Central memory CD4-positive, alpha-beta T cell (primary cell): ENCODE data around the gene GLUD2.
"Not testable (repeated sequence)": the region's sequence is repeated elsewhere in the genome, so short reads cannot be mapped to it uniquely, and the experiment has no call there.

Experiments used
- DNase-seq: peaks from one replicate; pipeline ENCODE4 v3.0.0; 2022
- total RNA-seq, 3 experiments: gene quantifications; one replicate each; lab custom pipeline; 2026; lab: John Stamatoyannopoulos, UW

The GLUD2 gene
- total RNA-seq, result 0.58 to 4.5 (median 1.7) reads per million in 3 experiments

- not testable (repeated sequence) for DNase-seq
Measured at GRCh38 chrX:121047441-121048419, at the start of gene GLUD2. GLUD2 (plus strand) TSS chrX:121047610; CDS start chrX:121047685, 75 bp downstream.

GRCh38 chrX:120999413-120999812 lies 48.0 kb upstream of the GLUD2 start:
- no peak for DNase-seq

DNA sequence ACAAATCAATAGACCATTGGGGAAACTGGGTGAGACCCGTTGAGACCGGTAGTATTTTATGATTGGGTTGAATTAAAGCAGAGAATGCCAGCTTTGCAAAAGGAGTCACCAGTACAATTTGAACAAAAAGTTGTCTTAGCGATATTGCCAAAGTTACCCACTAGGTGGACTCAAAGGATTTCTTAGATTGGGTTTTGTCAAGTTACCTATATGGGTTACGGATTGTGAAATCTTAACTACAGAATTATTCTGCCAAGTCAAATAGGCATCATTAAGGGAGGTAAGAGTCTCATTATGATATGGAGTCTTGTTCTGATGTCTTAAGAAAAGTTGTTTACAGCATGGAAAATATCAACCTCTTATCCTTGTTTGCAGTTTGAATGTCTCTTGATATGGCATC lies 46.8 kb upstream of the GLUD2 start:
- DNase-seq, result no peak

DNA sequence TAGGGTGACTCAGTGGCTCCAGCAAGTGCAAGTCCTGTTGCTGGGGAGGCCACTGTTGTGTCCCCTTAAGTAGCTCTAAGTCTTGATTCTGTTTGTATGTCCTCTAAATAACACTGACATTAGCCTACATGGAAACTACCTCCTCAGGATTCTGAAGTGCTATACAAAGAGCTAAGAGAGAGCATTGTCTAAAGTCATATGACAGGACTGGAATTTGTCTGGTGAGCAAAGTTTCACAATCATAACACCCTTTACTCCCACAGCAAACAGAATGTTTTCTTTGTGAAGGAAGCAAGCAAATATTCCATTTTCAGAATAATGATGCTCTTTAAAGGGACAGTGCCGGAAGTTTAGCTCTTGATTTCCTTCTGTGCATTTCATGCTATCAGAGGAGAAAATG lies 38.5 kb upstream of the GLUD2 start:
- no peak for DNase-seq

GRCh38 chrX:121009764-121010163 lies 37.6 kb upstream of the GLUD2 start:
- no peak for DNase-seq

- no peak for DNase-seq
Measured at GRCh38 chrX:121010218-121010617, 37.2 kb upstream of the GLUD2 start.

DNA sequence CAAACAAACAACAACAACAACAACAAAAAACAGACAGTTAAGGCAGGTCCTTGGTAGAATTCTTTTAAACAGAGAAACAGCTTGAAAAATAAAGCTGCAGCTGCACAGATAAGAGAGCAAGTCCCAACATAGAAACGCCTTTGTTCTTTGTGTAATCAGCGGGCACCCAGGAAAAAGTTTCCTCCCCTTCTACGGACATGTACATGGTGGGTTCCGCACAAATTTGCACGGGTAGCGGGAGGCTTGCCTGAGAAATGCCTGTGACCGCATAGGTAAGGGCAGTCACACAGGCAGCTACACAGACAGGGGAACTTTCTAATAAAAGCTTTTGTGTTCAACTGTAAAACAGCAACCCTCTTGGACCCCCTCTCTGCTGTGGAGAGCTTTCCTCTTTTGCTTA lies 36.2 kb upstream of the GLUD2 start:
- no peak for DNase-seq

- no peak for DNase-seq
Measured at GRCh38 chrX:121013897-121014455, 33.4 kb upstream of the GLUD2 start.

DNA sequence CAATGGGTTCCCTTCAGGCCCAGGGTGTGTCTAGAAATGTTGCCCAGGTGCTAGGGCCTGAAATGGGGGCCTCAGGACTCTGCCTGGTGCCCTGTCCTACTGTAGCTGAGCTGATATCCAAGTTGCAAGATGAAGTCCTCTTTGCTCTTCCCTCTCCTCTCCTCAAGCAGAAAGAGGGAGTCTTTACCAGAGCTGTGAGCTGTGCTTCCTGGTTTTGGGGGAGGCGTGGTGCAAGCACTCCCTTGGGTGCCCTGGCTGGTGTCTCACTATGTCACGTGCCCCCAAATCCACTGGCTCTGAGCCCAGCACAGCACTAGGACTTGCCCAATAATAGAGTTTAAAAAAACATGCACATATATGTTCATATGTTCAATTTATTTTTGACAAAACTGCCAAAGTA lies 32.6 kb upstream of the GLUD2 start:
- no peak for DNase-seq

DNA sequence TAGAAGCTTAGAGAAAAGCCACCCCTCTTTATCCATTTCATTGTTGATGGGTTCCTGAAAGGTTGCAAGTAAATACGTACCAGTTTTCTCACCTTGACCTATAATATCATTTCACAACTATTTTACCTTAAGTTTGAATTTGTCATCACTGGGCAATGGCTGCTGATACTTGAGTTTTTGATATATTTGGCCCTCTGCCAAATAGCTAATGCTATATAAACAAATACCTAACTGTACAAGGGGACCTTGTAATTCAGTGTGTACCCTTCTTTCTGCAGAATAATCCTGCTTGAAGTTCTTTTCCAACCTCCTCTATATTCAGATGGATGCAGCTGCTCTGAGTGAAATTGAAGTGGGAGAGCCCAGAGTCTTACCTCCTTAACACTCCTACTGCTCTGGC lies 19.0 kb upstream of the GLUD2 start:
- DNase-seq, result no peak

- DNase-seq, result no peak
Measured at GRCh38 chrX:121030083-121030482, 17.3 kb upstream of the GLUD2 start.

GRCh38 chrX:121032531-121032930 lies 14.9 kb upstream of the GLUD2 start:
- no peak for DNase-seq

DNA sequence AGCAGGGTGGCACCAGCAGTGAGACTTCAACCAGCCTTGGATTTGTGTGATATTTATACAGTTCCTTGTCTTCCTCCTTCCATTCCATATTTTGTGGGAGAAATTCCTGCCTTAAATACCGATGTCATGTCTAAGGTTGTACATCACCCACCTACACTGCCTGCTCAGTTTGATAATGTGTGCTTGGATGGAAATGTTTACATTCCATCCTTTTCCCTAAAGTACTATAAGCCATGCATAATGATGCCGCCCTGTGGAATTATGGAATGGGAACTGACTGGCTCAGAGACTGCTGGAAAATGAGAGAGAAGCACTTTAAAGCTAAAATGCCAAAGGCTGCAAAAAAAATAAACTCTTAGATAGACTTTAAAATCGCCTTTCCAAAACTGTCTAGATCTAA lies 11.3 kb upstream of the GLUD2 start:
- DNase-seq, result no peak

- no peak for DNase-seq
Measured at GRCh38 chrX:121036951-121037350, 10.5 kb upstream of the GLUD2 start.

DNA sequence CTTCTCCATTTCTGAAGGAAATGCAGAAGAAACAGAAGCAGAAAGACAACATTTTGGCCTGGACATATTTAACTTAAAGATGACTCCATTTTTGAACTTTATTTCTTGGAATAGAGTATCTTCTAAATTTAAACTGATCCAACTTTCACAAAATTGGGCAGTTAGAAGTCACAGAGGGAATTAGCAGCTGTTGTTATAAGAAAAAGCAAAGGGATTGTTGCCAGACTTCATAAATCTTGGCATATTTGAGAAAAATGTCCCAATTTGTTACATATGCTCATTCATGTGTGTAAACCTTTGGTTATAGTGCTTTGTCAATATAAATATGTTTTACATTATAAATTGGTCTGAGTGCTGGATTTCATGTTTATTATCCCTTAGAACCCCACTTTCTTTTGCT lies 3.4 kb downstream of the GLUD2 start:
- DNase-seq, result no peak

GRCh38 chrX:121052122-121052521 lies 4.7 kb downstream of the GLUD2 start:
- no peak for DNase-seq

DNA sequence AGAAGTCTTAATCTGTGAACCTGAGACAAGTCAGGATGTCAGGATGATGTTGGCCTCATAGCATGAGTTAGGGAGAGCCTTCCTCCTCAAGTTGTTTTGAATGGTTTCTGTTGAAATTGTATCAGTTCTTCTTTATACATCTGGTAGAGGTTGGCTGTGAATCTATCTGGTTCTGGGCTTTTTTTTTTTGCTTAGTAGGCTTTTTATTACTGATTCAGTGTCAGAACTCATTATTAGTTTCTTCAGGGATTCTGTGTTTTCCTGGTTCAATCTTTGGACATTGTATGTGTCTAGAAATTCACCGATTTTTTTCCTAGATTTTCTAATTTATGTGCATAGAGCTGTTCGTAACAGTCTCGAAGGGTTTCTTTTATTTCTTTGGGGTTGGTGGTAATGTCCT lies 14.9 kb downstream of the GLUD2 start:
- no peak for DNase-seq

GRCh38 chrX:121064579-121064978 lies 17.2 kb downstream of the GLUD2 start:
- no peak for DNase-seq

DNA sequence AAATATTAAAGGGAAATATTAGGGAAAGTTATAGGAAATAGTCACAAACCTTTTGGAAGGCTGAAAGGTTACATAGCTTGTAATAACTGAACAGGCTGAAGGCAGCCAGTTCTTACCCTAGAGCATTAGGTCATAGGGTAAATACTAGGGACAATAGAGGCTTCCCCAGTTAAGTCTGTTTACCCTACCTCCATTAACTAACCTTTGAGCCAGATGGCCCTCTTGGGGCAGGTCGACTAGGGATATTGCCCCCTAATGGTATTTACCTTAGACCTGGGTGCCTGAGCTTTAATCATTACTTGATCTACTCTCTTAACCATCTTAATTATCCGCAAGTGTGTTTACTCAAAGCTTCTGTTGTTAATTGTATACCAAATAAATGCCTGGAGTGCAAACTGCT lies 36.8 kb downstream of the GLUD2 start:
- not testable (repeated sequence) for DNase-seq

- no peak for DNase-seq
Measured at GRCh38 chrX:121084903-121085611, 37.6 kb downstream of the GLUD2 start.

DNA sequence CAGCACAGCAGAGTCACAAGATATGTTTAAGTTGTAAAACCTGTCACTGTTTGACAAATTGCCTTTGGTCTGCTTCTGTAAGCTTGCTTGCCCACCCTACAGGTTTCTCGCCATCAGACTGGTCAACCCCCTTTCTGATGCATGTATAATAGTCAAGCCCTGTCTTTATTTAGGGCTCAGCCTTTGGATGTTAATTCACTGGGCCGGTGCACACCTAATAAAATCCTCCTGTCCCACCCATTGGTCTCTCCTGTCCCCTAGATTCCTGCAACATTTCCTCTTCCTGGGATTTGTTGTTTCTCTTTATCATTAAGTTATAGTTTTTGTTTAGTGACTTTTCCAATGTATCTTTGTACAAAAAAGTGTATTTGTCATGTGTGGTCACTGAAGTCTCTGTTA lies 38.2 kb downstream of the GLUD2 start:
- DNase-seq, result no peak

- DNase-seq, result no peak
Measured at GRCh38 chrX:121093011-121093410, 45.6 kb downstream of the GLUD2 start.
